ENCODE measurements around the gene BTK.

The BTK gene

GRCh38 chrX:101385795-101386541, at the start of gene BTK:
Gene BTK (minus strand): TSS chrX:101386191. CDS start chrX:101375284, 10,907 bp downstream.
- no peak for DNase-seq

DNA sequence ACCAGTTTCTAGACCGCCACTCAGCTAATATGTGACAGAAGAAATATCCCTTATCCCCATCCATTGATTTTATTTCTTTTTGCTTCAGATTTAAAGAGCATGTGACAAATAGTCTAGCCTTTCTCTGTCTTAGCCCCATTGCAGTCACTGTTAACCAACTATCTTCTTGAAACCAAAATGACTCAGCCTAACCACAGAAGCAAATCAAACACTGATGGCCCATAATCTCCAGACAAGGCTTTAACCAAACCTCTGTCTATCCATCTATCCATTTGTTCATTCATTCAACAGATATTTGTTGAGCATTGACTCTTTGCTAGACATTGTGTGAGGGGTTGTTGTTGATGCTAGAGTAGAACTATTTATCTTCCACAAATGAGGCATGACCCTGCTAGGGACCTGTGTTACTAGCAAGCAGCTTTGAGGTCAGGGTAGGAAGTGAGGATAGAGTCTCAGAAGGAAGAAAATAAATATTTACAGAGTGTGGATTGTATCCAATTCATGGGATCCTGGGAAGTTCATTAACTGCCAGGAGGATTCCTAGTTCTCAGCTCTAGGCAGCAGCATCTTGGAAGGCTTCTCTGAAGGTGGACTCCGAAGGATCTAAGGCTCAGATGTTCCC, 44.6 kb upstream of the BTK start:
- DNase-seq: no peak

- DNase-seq: no peak
These were observed 43.9 kb upstream of the BTK start for GRCh38 chrX:101429934-101430333.

GRCh38 chrX:101427954-101428353, 42.0 kb upstream of the BTK start:
- no peak for DNase-seq

- DNase-seq: no peak
These were observed 33.5 kb upstream of the BTK start for GRCh38 chrX:101419489-101419888.

DNA sequence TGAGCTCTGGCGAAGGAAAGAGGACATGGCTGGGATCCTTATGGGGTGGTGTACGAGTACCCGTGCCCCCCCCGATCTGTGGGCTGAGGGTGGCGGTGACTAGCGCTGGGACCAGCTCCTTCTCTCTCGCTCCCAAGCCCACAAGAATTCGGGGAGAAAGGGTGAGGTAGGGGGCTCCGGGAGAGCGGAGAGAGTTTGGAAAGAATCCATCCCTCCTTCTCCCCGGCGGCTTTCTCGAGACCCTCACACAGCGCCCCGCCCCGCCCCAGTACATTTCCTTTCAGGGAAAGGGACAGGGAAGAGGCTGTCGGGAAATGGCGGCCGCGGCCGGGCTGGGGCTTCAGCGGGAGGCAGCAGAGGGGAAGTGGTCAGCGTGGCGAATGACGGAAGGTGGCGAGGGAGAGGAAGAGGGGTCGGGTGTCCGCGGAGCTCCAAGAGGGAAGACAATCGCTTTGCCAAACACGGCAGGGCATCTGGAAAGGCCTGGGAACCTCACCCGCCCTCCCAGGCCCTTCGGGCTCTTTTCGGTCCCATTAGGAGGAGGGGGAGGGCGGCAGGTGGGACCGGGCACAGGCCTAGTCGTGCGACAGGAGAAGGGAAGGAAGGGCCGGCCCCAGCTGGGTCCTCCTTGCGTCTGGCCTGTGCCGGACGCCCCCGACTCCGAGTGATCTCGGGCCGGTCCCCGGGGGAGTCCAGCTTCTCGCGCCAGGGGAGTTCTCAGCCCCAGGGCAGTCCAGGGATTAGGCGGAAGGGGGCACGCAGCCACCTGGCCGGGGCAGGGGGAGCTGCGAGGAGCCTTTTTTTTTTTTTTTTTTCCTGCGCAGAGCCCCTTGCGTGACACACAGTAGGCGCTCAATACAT, 32.2 kb upstream of the BTK start:
- no peak for DNase-seq

- DNase-seq: no peak
These were observed 31.2 kb upstream of the BTK start for GRCh38 chrX:101417190-101417589.

DNA sequence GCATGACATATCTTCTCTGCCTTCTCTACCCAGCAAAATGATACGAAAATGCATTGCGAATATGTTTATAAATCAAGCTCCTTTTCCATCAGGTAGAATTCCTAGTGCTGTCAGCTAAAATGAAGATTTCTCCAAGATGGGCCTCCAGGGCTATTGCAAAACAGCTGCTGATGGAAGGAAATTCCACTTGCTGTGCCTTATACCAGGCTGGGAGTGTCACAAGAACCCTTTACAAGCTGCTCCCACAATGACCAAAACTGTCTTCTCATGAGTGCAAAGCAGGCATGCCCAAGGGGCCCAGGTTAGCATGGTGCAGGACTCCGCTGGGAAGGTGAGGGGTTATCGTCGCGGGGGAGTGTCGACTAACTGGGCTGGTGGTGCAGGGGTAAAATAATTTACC, 30.7 kb upstream of the BTK start:
- no peak for DNase-seq

GRCh38 chrX:101415180-101416145, 29.5 kb upstream of the BTK start:
- peak; percentile 28 for DNase-seq

- DNase-seq: no peak
These were observed 26.0 kb upstream of the BTK start for GRCh38 chrX:101411984-101412383.

DNA sequence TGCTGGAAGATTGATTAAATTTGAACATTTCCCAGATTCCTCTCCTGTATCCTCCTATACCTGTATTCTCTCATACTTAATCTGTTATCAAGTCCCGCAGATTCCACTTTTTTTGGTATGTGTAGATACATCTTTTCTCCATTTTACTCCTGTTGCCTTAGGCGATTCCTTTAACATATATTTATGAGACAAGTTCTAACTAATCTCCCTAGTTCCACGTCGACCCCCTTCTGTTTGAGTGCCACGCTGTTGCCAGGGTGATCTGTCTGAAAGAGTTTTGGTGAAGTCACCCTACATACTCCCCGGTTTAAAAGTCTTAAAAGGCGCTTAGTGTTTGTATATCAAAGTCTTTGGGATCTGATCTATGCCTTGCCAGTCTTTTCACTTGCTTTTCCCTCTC, 24.5 kb upstream of the BTK start:
- no peak for DNase-seq

DNA sequence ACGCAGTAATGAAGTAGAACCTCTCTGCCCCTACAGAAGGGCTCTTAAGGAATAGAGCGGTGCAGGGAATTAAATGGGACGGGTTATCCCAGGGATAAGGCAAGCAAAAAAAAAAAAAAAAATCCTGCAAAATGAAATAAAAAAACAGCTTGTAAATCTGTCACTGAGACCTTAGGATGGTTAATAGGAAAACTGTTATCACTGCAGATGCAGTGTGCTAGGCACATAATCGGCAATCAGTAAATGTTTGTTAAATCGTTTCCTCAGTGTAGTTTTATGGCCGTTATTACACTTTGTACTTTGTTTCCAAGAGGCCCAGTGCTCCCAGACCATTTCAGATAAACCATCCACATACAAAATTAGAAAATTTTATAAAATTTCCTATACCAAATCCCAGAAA, 23.1 kb upstream of the BTK start:
- DNase-seq: no peak

- no peak for DNase-seq
These were observed 22.5 kb upstream of the BTK start for GRCh38 chrX:101408532-101408841.

DNA sequence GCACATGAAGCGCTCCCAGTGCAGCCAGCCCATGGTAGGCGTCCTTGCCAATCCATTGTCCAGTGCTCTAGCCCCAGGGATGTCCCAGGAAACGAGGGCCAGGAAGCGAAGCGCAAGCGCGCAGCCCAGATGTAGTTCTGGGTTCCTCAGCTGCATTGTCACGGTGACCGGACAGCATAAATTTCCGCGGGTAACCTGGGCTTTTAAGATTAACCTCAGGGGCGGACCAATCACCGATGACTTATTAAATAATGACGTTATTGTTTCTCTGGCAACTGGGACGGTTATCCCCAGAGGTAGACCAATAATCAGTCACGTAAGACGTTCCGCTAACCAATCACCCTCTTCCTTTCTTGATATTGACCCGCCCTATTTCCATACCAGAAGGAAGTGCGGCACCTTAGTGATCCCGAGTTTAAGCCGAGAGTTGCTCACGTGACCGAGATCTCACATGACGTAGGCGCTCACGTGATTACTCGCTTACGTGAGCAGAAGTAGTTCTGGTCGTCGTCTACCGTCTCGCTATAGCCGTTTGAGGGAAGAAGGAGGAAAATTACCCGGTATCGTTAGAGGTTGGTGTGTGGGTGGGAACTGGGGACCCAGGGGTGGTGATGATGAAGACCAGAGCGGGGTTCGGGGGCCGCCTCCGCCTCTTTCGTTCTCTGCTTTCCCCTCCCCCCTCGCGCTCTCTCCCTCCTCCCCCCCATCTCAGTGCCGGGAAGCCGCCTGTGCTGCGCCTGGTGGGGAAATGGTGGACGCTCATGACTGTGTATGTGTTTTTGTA, 21.9 kb upstream of the BTK start, which contains the start of the genes GLA and HNRNPH2:
TSS of gene GLA (minus strand) at position 178 of the 784 bp plus-strand sequence. CDS start at position 156, 22 bp downstream.
TSS of gene HNRNPH2 (plus strand) at position 475 of the 784 bp plus-strand sequence. CDS start 3,767 bp downstream, outside the sequence.
- peak; percentile 99 for DNase-seq

GRCh38 chrX:101407167-101407747, 21.3 kb upstream of the BTK start:
- no peak for DNase-seq

DNA sequence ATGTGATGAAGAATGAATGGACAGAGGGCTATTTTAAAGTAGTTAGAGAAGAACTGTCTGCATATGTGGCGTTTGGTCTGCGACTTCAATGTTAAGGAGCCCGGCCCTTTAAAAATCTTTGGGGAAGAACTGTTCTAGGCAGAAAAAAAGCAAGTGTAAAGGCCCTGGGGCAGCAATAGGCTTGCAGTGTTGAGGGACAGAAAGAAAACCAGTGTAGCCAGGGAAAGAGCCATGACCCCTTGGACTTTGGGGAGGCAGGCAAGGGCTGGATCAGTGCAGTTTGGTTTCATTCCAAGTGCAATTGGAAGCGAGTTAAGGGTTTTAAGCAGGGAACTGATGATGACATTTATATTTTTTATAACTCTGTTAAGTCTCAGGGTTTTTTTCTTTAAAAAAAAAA, 13.8 kb upstream of the BTK start:
- DNase-seq: no peak

- DNase-seq: no peak
These were observed 12.7 kb upstream of the BTK start for GRCh38 chrX:101398694-101399093.

GRCh38 chrX:101397779-101398178, 11.8 kb upstream of the BTK start:
- DNase-seq: no peak

DNA sequence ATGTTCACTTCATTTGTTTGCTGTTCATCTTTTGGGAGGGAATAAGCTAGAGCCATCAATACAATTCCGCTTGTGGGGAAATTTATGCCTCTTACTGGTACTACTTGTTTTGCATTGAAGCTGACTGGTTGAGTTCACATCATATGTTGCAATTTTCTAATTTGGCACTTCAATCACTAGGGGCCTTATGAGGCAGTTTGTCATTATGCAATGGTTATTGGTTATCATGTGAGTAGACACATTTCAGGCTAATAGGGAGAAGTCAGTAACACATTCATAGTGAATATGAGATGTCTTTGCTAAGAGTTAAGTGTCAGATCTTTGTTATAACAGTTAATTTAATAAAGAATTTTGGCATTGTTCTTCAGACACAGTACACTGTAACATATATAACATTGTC, 9.8 kb upstream of the BTK start:
- no peak for DNase-seq

DNA sequence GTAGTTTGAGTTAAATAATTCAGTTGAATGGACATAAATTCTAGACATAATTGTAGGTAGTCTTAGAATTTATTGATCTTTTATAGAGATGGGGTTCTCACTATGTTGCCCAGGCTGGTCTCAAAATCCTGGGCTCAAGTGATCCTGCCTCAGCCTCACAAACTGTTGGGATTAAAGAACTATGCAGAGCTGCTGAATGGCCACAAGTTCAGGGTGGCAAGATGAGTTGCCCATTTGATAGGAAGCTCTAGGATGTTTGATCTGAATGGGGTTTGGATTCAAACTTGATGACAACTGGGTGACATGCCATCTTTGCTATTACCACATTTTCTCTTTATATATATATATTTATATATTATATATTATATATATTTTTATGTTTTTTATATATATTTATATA, 8.4 kb upstream of the BTK start:
- DNase-seq: no peak

All from NCI-H187 treated with DMSO at 0.1 percent for 48 hours (cell line).